Naive thymus-derived CD8-positive, alpha-beta T cell (primary cell): Measurements from ENCODE around the gene HJV. TPM values are rescaled to one million over a fixed set of nuclear protein-coding genes. Genes with fewer than 3 reads are reported as not detected.
A peak's percentile ranks its signal among the peaks of the same experiment; 100 is the strongest.

Experiments used
- ATAC-seq, 2 donors: fragments of 150-1000 bp; cut with Tn5 transposase in 1 of 2; sonication (Bioruptor Pico), chemical (Tn5 transposase) in 1 of 2; 1 replicate in 1 of 2; 2 replicates in 1 of 2; pipeline ENCODE4 v1.10.0; 2021; ENCODE audit warnings: mild to moderate bottlenecking in 2 of 2, moderate library complexity in 2 of 2
- POLR2A ChIA-PET: fragments of 350-600 bp; sonication (Branson Sonifier 250); formaldehyde crosslinking; loops from one replicate; lab custom pipeline; 2021; ENCODE audit warnings: antibody characterized with exemption; lab: Charles Lee
- DNase-seq, 10 donors: peaks; one replicate each; pipeline versions ENCODE4 v3.0.0 to v3.0.0-alpha.2; 2020 to 2022
- H3K27ac Mint-ChIP-seq, 10 donors: one replicate each; pipeline ENCODE4 v1.8.0; 2020 to 2022; ENCODE audit warnings: mild to moderate bottlenecking in 10 of 10, mixed read lengths in 10 of 10, moderate library complexity in 4 of 10, inconsistent platforms in 1 of 10
- H3K27me3 Mint-ChIP-seq, 5 donors: one replicate each; pipeline ENCODE4 v1.8.0; 2021 to 2022; ENCODE audit warnings: mixed read lengths in 5 of 5
- H3K36me3 Mint-ChIP-seq, 3 donors: one replicate each; pipeline ENCODE4 v1.8.0; 2020 to 2022; ENCODE audit warnings: mixed read lengths in 3 of 3, mild to moderate bottlenecking in 2 of 3, inconsistent platforms in 1 of 3
- H3K4me1 Mint-ChIP-seq, 4 donors: one replicate each; pipeline ENCODE4 v1.8.0; 2021 to 2022; ENCODE audit warnings: mixed read lengths in 4 of 4
- H3K4me3 Mint-ChIP-seq, 10 donors: one replicate each; pipeline ENCODE4 v1.8.0; 2020 to 2022; ENCODE audit warnings: mild to moderate bottlenecking in 10 of 10, mixed read lengths in 10 of 10, moderate library complexity in 6 of 10, inconsistent platforms in 1 of 10
- H3K9me3 Mint-ChIP-seq, 9 donors: one replicate each; pipeline ENCODE4 v1.8.0; 2020 to 2022; ENCODE audit warnings: mixed read lengths in 9 of 9, mild to moderate bottlenecking in 3 of 9, inconsistent platforms in 1 of 9, moderate library complexity in 1 of 9
- polyA plus RNA-seq, 3 donors: library from polyadenylated mRNA; unstranded; fragments of 300-500 nt; fragmentation: Illumina TruSeq; gene quantifications; one replicate each; pipeline ENCODE4 v1.2.3, GENCODE V29; 2021
- total RNA-seq, 8 experiments: library from RNA in 2 of 8; stranded (reverse) in 2 of 8; gene quantifications; one replicate each; pipeline ENCODE4 v1.2.3 and lab custom pipeline; 2021 to 2026

HJV gene
- total and polyA plus RNA-seq, 5 experiments from 2014 or later = not detected

DNA sequence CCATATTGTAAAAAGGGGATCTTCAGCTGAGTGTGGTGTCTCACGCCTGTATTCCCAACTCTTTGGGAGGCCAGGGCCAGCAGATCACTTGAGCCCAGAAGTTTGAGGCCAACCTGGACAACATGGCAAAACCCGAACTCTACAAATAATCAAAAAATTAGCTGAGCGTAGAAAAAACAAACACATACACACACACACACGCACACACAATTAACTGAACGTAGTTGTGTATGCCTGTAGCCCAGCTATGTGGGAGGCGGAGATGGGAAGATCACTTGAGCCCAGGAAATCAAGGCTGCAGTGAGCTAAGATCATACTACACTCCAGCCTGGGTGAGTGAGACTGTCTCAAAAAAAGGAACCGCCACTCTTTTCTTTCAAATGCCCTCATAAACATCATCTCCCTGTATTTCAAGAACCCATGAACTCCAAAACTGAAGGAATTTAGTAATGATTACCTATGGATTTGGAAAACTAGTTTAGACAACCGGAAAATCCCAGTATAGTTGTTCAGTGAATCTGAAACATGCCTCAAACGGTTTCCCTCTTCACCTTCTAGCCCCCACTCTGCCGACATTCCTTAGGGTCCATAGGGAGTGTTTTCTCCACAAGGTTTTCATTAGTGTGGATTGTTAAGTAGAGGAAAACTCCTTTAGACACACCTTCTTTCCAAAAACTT is 29.7 kb downstream of the HJV start:
- Mint-ChIP-seq H3K36me3 (peaks cover 45 to 54% (median 50%) of the 10 kb centered on the region in 3 donors), H3K4me1 (peaks cover 32 to 70% (median 56%) of the 10 kb centered on the region in 4 donors), H3K27ac (peak overlapping the region; percentile 44 to 99 (median 92)), H3K4me3 (peak overlapping the region; percentile 91 to 100 (median 99)), H3K27me3 (no peaks in the 10 kb centered on the region), H3K9me3 (peaks cover 0 to 7% (median 0%) of the 10 kb centered on the region in 9 donors)
- DNase-seq (no peak), ATAC-seq (no peak)
- POLR2A ChIA-PET = interaction anchor here (0.7 to 30.6 kb wide), 6 partner anchors 5 to 134 kb away, joined by 4 to 1573 read pairs (median 239); partner anchors contain the start of genes ANKRD34A, LIX1L, PIAS3 and POLR3GL

DNA sequence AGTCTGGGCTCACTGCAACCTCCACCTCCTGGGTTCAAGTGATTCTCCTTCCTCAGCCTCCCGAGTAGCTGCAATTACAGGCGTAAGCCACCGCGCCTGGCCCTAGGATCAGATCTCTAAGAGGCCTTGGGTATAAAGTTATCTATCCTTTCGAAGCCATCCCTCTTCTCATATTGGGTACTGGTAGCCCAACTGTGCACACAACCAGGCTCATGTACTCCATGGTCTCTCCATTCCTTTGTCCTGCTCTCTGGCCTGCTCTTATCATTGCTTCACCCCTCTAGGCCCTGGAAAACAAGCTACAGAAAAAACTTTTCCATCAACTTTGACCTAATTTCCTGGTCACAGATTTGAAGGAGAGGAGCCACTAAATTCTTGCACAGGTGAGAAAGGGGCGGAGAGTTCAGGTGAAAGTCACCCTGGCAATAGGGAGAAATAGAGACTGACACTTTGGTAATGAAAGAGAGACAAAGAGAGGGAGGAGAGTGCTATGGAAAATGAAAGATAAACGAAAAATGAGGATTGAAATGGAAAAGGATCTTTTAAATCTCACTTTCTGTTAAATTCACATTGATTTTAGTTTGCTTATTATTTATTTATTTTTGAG is 31.2 kb downstream of the HJV start:
- Mint-ChIP-seq H3K27me3 (no peaks in the 10 kb centered on the region), H3K27ac (peak overlapping the region in 9 of 10 donors; percentile 20 to 96 (median 89)), H3K9me3 (peaks cover 0 to 4% (median 0%) of the 10 kb centered on the region in 9 donors), H3K4me1 (peaks cover 36 to 83% (median 69%) of the 10 kb centered on the region in 4 donors), H3K4me3 (peak overlapping the region in 8 of 10 donors; percentile 29 to 99 (median 77)), H3K36me3 (peaks cover 33 to 43% (median 40%) of the 10 kb centered on the region in 3 donors)
- DNase-seq (no peak), ATAC-seq (peak in 1 of 2 donors; percentile 4)
- POLR2A ChIA-PET = interaction anchor here (1.5 to 30.6 kb wide), 5 partner anchors 3 to 63 kb away, joined by 6 to 1573 read pairs (median 462); partner anchors contain the start of genes ANKRD34A, LIX1L, POLR3GL and RBM8A

DNA sequence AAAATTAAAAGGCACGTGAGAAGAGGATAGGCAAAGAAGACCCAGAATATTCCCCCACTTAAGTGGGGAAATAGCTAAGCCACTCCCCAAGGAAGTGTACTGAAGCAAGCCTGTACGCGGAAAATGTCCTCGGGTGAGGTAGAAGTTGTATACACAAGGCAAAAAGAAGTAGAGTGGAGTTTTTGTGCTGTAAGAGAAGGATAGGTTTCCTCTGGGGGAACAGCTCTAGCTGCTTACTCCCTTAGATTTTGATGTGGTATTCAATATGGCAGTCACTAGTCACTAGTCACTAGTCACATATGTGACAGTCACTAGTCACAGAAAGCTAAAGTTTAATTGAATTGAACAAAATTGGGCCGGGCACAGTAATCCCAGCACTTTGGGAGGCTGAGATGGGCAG is 32.8 kb downstream of the HJV start:
- Mint-ChIP-seq H3K4me3 (peak overlapping the region in 9 of 10 donors; percentile 28 to 82 (median 49)), H3K27me3 (no peaks in the 10 kb centered on the region), H3K27ac (peak overlapping the region; percentile 0 to 95 (median 81)), H3K36me3 (peaks cover 17 to 27% (median 24%) of the 10 kb centered on the region in 3 donors), H3K9me3 (peaks cover 0 to 3% (median 0%) of the 10 kb centered on the region in 9 donors), H3K4me1 (peaks cover 46 to 86% (median 80%) of the 10 kb centered on the region in 4 donors)
- ATAC-seq (peak; percentile 67 to 84), DNase-seq (peak in 1 of 10 donors; percentile 59)
- POLR2A ChIA-PET = interaction anchor here (0.6 to 30.6 kb wide), 8 partner anchors 2 to 130 kb away, joined by 3 to 1573 read pairs (median 8); partner anchors contain the start of genes ANKRD34A, LIX1L, PIAS3 and POLR3GL

DNA sequence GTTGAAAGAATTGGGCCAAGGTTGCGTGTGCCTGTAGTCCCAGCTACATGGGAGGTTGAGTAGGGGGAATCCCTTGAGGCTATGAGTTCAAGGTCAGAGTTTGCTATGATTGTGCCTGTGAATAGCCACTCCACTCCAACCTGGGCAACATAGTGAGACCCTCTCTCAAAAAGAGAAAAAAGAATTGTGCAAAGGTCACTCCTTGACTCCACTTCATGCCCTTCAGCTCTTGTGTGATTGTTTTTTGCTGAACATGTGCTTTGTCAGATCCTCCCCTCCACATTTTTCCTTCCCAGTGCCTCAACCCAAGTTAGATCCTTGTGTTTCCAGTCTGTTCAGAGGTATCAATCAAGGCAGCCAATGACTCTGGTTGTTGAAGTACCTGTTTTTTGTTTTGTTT is 33.6 kb downstream of the HJV start:
- Mint-ChIP-seq H3K9me3 (peaks cover 0 to 3% (median 0%) of the 10 kb centered on the region in 9 donors), H3K36me3 (peaks cover 8 to 18% (median 16%) of the 10 kb centered on the region in 3 donors), H3K27ac (peak overlapping the region in 6 of 10 donors; percentile 27 to 95 (median 82)), H3K4me1 (peaks cover 51 to 86% (median 80%) of the 10 kb centered on the region in 4 donors), H3K27me3 (no peaks in the 10 kb centered on the region), H3K4me3 (peak overlapping the region in 4 of 10 donors; percentile 19 to 57 (median 32))
- POLR2A ChIA-PET = interaction anchor here (1.1 to 30.6 kb wide), 6 partner anchors 1 to 129 kb away, joined by 3 to 1573 read pairs (median 236); partner anchors contain the start of genes ANKRD34A, LIX1L, PIAS3 and POLR3GL
- ATAC-seq (no peak), DNase-seq (no peak)

DNA sequence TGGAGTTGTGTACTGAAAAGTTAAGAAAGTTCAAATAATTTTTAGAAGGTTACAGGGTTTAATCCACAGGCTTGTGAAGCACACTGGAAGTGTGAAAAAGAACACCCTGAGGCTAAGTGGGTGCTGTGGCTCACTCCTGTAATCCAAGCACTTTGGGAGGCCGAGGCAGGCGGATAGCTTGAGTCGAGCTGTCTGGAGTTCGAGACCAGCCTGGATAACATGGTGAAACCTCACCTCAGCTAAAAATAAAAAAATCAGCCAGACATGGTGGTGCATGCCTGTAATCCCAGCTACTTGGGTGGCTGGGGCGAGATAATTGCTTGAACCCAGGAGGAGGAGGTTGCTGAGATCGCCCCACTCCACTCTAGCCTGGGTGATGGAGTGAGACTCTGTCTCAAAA is 35.0 kb downstream of the HJV start:
- Mint-ChIP-seq H3K9me3 (peaks cover 0 to 3% (median 0%) of the 10 kb centered on the region in 9 donors), H3K27me3 (no peaks in the 10 kb centered on the region), H3K36me3 (peaks cover 0 to 5% (median 2%) of the 10 kb centered on the region in 3 donors), H3K4me1 (peaks cover 51 to 87% (median 73%) of the 10 kb centered on the region in 4 donors), H3K27ac (peak overlapping the region in 3 of 10 donors; percentile 49 to 94 (median 87)), H3K4me3 (peak overlapping the region in 1 of 10 donors; percentile 31)
- no peak for ATAC-seq
- DNase-seq = no peak
- POLR2A ChIA-PET = interaction anchor here (0.7 to 30.6 kb wide), 5 partner anchors 9 to 67 kb away, joined by 3 to 1573 read pairs (median 6); partner anchors contain the start of genes ANKRD34A, LIX1L, POLR3GL and RBM8A

DNA sequence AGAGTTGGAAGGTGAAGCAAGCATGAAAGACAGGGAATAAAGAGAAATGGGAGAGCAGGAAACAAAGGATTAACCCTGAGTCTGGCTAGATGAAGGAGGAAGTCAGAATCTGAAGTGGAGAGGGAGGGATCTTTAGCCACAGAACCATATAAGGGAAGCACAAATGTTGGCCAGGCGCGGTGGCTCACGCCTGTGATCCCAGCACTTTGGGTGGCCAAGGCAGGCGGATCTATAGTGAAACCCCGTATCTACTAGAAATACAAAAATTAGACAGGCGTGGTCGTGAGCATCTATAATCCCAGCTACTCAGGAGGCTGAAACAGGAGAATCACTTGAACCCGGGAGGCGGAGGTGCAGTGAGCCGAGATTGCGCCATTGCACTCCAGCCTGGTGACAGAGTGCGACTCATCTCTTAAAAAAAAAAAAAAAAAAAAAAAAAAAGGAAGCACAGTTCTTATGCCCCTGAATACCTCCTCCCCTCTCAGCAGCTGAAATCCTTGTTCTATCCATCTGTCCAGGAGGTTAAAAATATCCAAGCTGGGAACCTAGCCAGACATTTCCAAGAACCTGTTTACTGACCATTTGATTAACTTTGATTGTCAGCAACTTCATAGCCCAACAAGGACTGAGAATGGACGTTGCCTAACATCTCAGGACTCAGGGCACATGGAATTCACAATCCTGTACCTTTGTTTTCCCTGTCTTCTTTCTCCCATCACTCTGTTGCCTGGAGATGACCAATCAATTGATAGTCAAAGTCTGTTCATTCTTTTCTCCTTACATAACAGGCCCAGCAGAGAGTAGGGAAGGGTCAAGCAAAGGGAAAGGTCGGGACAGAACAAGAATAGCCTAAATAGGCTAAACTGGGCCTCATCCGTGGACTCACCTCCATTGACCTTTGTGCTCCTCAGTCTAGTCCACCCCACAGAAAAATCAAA is 35.8 kb downstream of the HJV start:
- Mint-ChIP-seq H3K4me1 (peaks cover 48 to 84% (median 68%) of the 10 kb centered on the region in 4 donors), H3K4me3 (peak overlapping the region; percentile 29 to 75 (median 65)), H3K36me3 (peaks cover 0 to 1% (median 0%) of the 10 kb centered on the region in 3 donors), H3K9me3 (peaks cover 0 to 3% (median 0%) of the 10 kb centered on the region in 9 donors), H3K27me3 (no peaks in the 10 kb centered on the region), H3K27ac (peak overlapping the region in 9 of 10 donors; percentile 38 to 95 (median 89))
- DNase-seq = no peak
- POLR2A ChIA-PET = interaction anchor here (0.5 to 30.6 kb wide), 5 partner anchors 8 to 66 kb away, joined by 3 to 1573 read pairs (median 6); partner anchors contain the start of genes ANKRD34A, LIX1L, POLR3GL and TXNIP
- no peak for ATAC-seq

DNA sequence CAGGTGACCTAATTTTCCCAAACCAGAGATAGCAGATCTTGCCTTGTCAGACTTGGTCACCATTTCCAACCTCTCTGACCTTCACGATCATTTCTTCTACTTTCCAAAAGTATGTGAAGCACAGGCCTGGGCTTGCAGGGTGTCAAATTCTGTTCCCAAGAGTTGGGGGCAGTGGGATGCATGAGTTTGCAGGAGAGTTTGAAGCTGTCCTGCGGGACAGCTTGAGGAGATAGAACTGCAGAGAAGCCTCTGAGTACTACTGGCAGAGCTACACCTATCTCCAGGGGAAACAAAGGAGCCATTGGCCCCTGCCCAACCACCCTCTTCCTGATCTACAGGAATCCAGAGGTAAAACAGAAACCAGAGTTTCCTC is 36.4 kb downstream of the HJV start:
- peak overlapping the region in 9 of 10 donors; percentile 38 to 95 (median 89) for H3K27ac Mint-ChIP-seq
- no peaks in the 10 kb centered on the region for H3K36me3 Mint-ChIP-seq
- peaks cover 44 to 77% (median 61%) of the 10 kb centered on the region in 4 donors for H3K4me1 Mint-ChIP-seq
- peaks cover 0 to 3% (median 0%) of the 10 kb centered on the region in 9 donors for H3K9me3 Mint-ChIP-seq
- H3K4me3 Mint-ChIP-seq = peak overlapping the region; percentile 29 to 75 (median 70)
- POLR2A ChIA-PET = interaction anchor here (1.0 to 30.6 kb wide), 3 partner anchors 15 to 57 kb away, joined by 3 to 1573 read pairs (median 462); partner anchors contain the start of genes ANKRD34A, LIX1L, POLR3GL and RBM8A
- no peaks in the 10 kb centered on the region for H3K27me3 Mint-ChIP-seq
- DNase-seq = no peak
- ATAC-seq = no peak

DNA sequence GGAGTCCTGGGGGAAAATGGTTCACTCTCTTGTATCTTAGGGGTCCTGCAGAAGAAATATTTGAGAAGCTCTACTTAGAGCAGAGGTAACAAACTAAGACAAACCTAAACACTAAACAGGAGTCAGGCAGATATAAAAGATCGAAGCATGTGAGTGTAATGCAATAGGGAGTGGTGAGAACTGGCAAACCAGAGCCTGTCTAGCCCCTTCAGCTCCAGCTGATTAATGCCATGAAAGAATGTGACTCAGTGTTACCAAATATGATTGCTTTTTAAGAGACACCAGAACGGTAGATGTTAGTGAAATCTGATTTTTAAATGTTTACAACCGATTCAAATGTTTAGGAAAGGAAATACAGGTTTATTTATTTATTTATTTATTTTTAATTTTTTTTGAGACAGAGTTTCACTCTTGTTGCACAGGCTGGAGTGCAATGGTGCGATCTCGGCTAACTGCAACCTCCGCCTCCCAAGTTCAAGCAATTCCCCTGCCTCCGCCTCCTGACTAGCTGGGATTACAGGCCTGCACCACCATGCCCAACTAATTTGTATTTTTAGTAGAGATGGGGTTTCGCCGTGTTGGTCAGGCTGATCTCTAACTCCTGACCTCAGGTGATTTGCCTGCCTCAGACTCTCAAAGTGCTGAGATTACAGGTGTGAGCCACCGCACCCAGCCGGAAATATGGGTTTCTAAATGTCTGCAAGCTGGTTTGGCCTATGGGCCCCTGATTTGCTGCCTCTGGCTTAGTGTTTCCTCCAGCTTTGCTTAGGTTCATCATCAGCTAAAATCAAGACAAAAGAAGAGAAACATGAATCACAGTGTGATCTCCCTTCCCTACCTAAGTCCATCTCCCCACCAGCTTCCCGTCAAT is 37.3 kb downstream of the HJV start:
- peak in 1 of 10 donors; percentile 24 for DNase-seq
- Mint-ChIP-seq H3K36me3 (no peaks in the 10 kb centered on the region), H3K27me3 (no peaks in the 10 kb centered on the region), H3K4me1 (peaks cover 43 to 72% (median 58%) of the 10 kb centered on the region in 4 donors), H3K27ac (peak overlapping the region in 9 of 10 donors; percentile 61 to 95 (median 89)), H3K4me3 (peak overlapping the region; percentile 29 to 75 (median 70)), H3K9me3 (peaks cover 0 to 3% (median 0%) of the 10 kb centered on the region in 9 donors)
- no peak for ATAC-seq
- POLR2A ChIA-PET = interaction anchor here (1.0 to 30.6 kb wide), 3 partner anchors 16 to 57 kb away, joined by 3 to 1573 read pairs (median 462); partner anchors contain the start of genes ANKRD34A, LIX1L, POLR3GL and RBM8A

DNA sequence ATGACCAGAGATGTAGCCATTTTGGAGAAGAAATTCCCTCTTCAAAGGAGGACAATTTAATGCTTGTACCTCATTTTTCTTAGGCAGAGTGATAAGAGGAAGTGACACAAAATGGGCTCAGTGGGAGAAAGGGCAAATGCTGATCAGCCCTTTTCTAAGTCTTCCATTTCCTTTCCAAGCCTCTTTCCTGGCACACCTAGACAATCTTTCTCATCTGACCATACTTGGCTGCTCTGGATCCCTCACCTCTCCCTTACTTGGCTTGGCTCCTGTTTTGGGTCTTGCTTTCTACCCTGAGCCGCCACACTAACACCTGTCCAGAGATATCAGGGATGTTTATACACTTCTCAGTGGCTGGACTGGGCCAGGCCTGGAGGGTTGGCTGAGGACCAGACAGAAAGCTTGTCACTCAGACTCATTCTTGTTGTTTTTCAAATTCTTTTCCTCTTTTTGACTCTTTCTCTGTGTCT is 38.3 kb downstream of the HJV start:
- Mint-ChIP-seq H3K9me3 (no peaks in the 10 kb centered on the region), H3K4me1 (peaks cover 35 to 63% (median 52%) of the 10 kb centered on the region in 4 donors), H3K36me3 (no peaks in the 10 kb centered on the region), H3K27ac (peak overlapping the region in 7 of 10 donors; percentile 2 to 81 (median 50)), H3K4me3 (peak overlapping the region in 7 of 10 donors; percentile 0 to 58 (median 27)), H3K27me3 (no peaks in the 10 kb centered on the region)
- no peak for ATAC-seq
- DNase-seq = no peak
- POLR2A ChIA-PET = interaction anchor here (25.2 to 30.6 kb wide), 2 partner anchors 17 to 22 kb away, joined by 462 to 1573 read pairs; partner anchors contain the start of genes ANKRD34A, LIX1L, POLR3GL and TXNIP
